Activated naive CD4-positive, alpha-beta T cell treated with anti-CD3 and anti-CD28 coated beads, Interleukin-2, amount 50 U/mL, for 72 hours (primary cell): ENCODE results near the gene RPS24. TPM values are rescaled to one million over a fixed set of nuclear protein-coding genes. Genes with fewer than 3 reads are reported as not detected.
"Not testable (repeated sequence)": the region's sequence is repeated elsewhere in the genome, so short reads cannot be mapped to it uniquely, and the experiment has no call there.

Experiments
- ATAC-seq, 2 donors: fragments of 150-1000 bp; cut with Tn5 transposase; 2 replicates each; pipeline ENCODE4 v1.10.0; 2021; ENCODE audit warnings: mild to moderate bottlenecking in 2 of 2, moderate library complexity in 2 of 2
- DNase-seq, 2 donors: peaks; one replicate each; pipeline ENCODE4 v3.0.0; 2021 to 2022; ENCODE audit warnings: low spot score in 2 of 2
- H3K27ac Mint-ChIP-seq, 2 donors: one replicate each; pipeline ENCODE4 v1.8.0; 2022; ENCODE audit warnings: mild to moderate bottlenecking in 2 of 2, mixed read lengths in 2 of 2
- H3K36me3 Mint-ChIP-seq, 2 donors: one replicate each; pipeline ENCODE4 v1.8.0; 2022; ENCODE audit warnings: mixed read lengths in 2 of 2
- H3K9me3 Mint-ChIP-seq, 2 donors: one replicate each; pipeline ENCODE4 v1.8.0; 2022; ENCODE audit warnings: mixed read lengths in 2 of 2
- total RNA-seq, 2 donors: library from RNA; stranded (reverse); gene quantifications; one replicate each; pipeline ENCODE4 v1.2.3, GENCODE V29; 2022

The RPS24 gene
- total RNA-seq, result 1,000 to 10,000 TPM; 1,685 to 1,956 TPM

DNA sequence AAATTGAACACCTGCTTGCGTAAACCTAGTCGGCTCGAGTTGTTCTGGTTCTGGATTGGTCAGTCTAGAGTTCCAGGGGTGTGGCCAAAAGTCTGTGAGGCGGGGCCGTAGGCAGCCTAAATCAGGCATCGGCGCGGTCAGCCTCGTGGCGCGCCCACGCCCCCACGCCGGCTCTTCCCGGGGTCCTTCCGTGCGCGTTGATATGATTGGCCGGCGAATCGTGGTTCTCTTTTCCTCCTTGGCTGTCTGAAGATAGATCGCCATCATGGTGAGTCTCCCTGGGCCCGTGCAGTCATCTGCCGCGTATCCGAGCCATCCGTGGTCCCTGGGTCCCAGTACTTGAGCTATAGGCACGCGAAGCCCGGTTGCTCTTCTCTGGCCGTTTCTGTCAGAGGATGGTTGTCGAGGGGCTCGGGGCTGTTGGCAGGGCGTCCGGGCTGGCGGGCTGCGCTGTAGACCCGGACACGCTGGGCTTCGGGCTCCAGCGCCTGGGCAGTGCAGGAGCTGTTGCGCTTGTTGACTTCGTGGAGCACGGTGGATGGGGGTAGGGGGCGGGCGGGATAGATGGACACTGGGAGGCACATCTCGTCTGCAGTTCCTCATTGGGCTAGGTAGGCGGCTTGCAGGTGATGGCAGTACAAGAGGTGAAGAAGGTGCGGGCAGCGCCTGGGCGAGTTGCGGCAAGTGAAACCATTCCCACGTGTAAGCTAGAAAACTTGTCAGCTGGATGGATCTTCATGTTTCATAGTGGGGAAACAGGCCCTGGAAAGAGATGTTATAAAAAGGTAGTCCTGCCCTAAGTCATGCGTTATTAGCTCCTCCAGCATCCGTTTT is at the start of gene RPS24:
RPS24 (plus strand) TSS at position 227 of the 834 bp plus-strand sequence; CDS start at position 266, 39 bp downstream.
- H3K9me3 Mint-ChIP-seq, result no peaks in the 10 kb centered on the region
- peaks cover 39 to 47% of the 10 kb centered on the region in 2 donors for H3K36me3 Mint-ChIP-seq
- ATAC-seq (peak; percentile 86 to 87), DNase-seq (peak; percentile 94 to 95)
- H3K27ac Mint-ChIP-seq, result peak within 1 kb of the TSS; percentile 89 to 98

DNA sequence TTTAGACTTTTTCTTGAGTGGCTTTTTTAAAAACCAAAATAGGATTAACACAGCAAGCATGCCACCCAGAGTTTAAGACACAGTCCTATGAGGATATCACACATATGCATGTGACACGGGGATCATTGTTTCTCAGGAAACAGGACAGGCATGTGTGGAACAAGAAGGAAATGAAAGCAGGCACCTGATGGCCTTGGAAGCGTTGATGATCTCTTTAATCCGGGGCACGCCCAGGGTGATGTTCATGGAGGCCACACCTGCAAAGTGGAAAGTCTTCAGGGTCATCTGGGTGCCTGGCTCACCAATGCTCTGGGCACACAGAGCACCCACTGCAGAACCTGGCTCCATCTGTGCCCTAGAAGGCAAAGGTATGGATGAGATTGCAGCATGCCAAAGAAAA is 48.7 kb upstream of the RPS24 start:
- Mint-ChIP-seq H3K9me3 (no peaks in the 10 kb centered on the region), H3K27ac (peak overlapping the region; percentile 20 to 61), H3K36me3 (peaks cover 8 to 14% of the 10 kb centered on the region in 2 donors)
- ATAC-seq, result no peak
- DNase-seq, result no peak

DNA sequence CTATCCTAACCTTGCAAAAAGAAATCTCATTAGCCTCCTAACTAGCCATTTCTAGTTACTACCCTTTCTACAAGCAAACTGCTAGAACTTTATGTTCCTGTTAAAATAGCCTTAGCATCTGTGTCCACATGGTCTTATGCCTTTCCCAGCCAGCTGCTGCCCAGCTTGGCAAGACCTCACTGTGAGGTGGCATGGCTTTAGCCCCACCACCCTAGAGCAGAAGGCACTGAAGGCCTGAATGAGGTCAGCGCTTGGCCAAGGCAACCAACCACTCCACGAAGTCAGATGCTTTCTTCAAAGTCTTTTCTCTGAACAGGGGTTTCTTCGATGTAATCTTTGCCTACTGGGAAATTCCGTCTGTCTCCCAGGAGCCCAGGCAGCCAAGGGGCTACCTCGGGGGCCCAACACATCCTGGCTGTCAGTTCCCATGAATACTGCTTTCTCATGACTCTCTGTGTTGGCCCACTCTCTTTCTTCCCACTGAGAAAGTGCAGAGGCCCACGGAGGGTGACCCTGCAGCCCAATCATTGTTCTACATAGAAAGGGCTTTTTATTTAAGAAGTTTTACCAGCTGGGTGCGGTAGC is 45.9 kb upstream of the RPS24 start:
- ATAC-seq (no peak), DNase-seq (no peak)
- Mint-ChIP-seq H3K27ac (peak overlapping the region in 1 of 2 donors; percentile 92), H3K9me3 (no peaks in the 10 kb centered on the region), H3K36me3 (peaks cover 7 to 11% of the 10 kb centered on the region in 2 donors)

- H3K27ac Mint-ChIP-seq, result peak overlapping the region in 1 of 2 donors; percentile 92
- peak in 1 of 2 donors; percentile 82 for ATAC-seq
- H3K36me3 Mint-ChIP-seq, result peaks cover 12 to 14% of the 10 kb centered on the region in 2 donors
- no peaks in the 10 kb centered on the region for H3K9me3 Mint-ChIP-seq
- no peak for DNase-seq
These were observed 44.5 kb upstream of the RPS24 start for GRCh38 chr10:77989081-77989724.

GRCh38 chr10:77993620-77994019 is 40.0 kb upstream of the RPS24 start:
- Mint-ChIP-seq H3K9me3 (no peaks in the 10 kb centered on the region), H3K36me3 (peaks cover 11 to 34% of the 10 kb centered on the region in 2 donors), H3K27ac (peak overlapping the region in 1 of 2 donors; percentile 33)
- DNase-seq, result no peak
- ATAC-seq, result no peak

DNA sequence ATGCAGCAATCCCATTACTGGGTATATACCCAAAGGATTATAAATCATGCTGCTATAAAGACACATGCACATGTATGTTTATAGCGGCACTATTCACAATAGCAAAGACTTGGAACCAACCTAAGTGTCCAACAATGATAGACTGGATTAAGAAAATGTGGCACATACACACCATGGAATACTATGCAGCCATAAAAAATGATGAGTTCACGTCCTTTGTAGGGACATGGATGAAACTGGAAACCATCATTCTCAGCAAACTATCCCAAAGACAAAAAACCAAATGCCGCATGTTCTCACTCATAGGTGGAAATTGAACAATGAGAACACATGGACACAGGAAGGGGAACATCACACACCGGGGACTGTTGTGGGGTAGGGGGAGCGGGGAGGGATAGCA is 34.9 kb upstream of the RPS24 start:
- DNase-seq, H3K27ac Mint-ChIP-seq, H3K9me3 Mint-ChIP-seq, ATAC-seq: not testable (repeated sequence)
- H3K36me3 Mint-ChIP-seq, result peaks cover 31 to 50% of the 10 kb centered on the region in 2 donors

DNA sequence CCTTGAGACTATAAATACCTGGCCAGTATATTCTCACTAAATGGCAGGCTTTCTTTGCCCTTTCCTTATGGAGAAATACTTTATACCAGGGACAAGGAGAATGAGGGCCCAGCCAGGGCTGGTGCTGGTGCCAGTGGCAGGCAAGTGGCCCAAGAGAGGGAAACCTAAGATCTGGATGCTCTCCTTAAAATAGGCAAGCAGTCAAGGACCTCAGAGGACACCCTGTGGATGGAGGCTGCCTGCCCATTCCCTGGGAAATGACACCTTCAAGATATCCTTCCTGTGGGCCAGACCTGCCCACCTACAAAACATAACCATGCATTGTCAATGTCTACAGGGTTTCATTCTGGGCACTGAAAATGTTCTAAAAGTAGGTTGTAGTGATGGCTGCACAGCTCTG is 33.5 kb upstream of the RPS24 start:
- Mint-ChIP-seq H3K9me3 (no peaks in the 10 kb centered on the region), H3K36me3 (peaks cover 34 to 50% of the 10 kb centered on the region in 2 donors), H3K27ac (no peak overlapping the region)
- ATAC-seq (no peak), DNase-seq (no peak)

DNA sequence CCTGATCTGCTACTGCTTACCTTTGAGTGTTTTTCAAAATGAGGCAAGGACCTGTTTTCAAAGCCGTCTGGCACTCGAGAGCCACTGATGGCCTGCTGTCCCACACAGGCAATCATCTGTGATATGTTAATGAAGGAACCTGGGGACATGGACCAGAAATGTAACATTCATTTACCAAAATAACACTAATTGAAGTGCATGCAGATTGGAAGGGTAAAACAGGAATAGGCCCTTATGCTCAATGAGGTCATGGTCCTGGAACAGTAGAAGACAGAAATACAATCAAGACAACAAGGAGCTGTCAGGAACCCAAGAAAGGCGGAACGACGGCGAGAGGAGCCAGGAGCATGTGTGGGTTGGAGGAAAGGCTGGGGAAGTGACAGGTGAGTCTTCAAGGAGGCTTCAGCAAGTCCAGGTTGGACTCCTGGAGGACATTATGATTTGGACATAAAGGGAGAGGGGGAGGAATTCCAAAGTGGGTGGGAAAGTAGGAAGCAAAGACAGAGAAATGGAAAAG is 32.6 kb upstream of the RPS24 start:
- Mint-ChIP-seq H3K9me3 (no peaks in the 10 kb centered on the region), H3K36me3 (peaks cover 40 to 57% of the 10 kb centered on the region in 2 donors), H3K27ac (peak overlapping the region in 1 of 2 donors; percentile 48)
- DNase-seq, result no peak
- ATAC-seq, result no peak

- Mint-ChIP-seq H3K9me3 (no peaks in the 10 kb centered on the region), H3K27ac (no peak overlapping the region), H3K36me3 (peaks cover 40 to 53% of the 10 kb centered on the region in 2 donors)
- no peak for DNase-seq
- no peak for ATAC-seq
These were observed 30.9 kb upstream of the RPS24 start for GRCh38 chr10:78002541-78003288.

- H3K36me3 Mint-ChIP-seq, result peaks cover 45 to 46% of the 10 kb centered on the region in 2 donors
- ATAC-seq (no peak), DNase-seq (no peak)
- peak overlapping the region in 1 of 2 donors; percentile 50 for H3K27ac Mint-ChIP-seq
- H3K9me3 Mint-ChIP-seq, result no peaks in the 10 kb centered on the region
These were observed 29.2 kb upstream of the RPS24 start for GRCh38 chr10:78004215-78005026.

GRCh38 chr10:78007172-78007571 is 26.5 kb upstream of the RPS24 start:
- DNase-seq (no peak), ATAC-seq (no peak)
- no peak overlapping the region for H3K27ac Mint-ChIP-seq
- peaks cover 34 to 35% of the 10 kb centered on the region in 2 donors for H3K36me3 Mint-ChIP-seq
- no peaks in the 10 kb centered on the region for H3K9me3 Mint-ChIP-seq

DNA sequence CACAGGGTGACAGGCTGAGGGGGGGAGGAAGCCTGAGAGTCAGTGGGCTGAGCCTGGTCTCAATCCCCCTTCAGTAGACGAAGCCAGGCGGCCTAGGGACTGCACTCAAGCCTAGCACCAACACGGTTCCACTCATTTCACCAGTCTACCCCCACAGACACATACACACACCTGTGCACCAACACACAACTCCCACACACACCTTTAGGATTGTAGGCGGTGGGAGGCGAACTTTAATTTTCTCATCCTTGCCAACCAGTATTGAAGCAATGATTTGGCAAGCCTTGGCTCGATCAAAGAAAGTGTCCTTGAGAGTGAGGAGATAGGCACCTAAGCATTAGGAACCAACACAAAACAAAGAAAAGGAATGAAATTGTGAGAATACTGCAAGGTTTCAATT is 24.0 kb upstream of the RPS24 start:
- Mint-ChIP-seq H3K9me3 (no peaks in the 10 kb centered on the region), H3K36me3 (peaks cover 25 to 30% of the 10 kb centered on the region in 2 donors), H3K27ac (no peak overlapping the region)
- no peak for DNase-seq
- ATAC-seq, result no peak

DNA sequence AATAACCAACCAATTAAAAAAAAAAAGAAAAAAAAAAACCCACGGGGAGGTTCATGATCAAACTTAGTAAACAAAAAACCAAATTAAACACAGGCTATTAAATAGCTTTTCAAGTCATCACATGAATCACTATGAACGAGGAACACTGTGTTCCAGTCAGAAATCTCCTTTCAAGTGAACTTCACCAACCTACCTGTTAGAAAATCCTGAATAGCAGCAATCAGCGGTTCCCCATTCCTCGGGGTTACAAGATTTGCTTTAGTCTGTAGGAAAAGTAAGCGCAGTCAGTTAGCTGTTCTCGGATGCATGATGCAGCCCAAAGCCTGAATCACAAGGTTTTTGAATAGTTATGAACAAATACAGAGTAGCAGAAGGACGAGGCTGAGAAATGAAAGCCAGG is 23.4 kb upstream of the RPS24 start:
- no peak overlapping the region for H3K27ac Mint-ChIP-seq
- ATAC-seq, result no peak
- H3K36me3 Mint-ChIP-seq, result peaks cover 22 to 26% of the 10 kb centered on the region in 2 donors
- no peaks in the 10 kb centered on the region for H3K9me3 Mint-ChIP-seq
- no peak for DNase-seq

- Mint-ChIP-seq H3K27ac (no peak overlapping the region), H3K36me3 (peaks cover 16 to 21% of the 10 kb centered on the region in 2 donors), H3K9me3 (no peaks in the 10 kb centered on the region)
- DNase-seq (no peak), ATAC-seq (no peak)
These were observed 22.6 kb upstream of the RPS24 start for GRCh38 chr10:78011065-78011464.

GRCh38 chr10:78013564-78013963 is 20.1 kb upstream of the RPS24 start:
- no peak for ATAC-seq
- DNase-seq, result no peak
- Mint-ChIP-seq H3K36me3 (peaks cover 18 to 21% of the 10 kb centered on the region in 2 donors), H3K9me3 (no peaks in the 10 kb centered on the region), H3K27ac (no peak overlapping the region)

GRCh38 chr10:78015546-78015945 is 18.1 kb upstream of the RPS24 start:
- no peak for ATAC-seq
- Mint-ChIP-seq H3K9me3 (no peaks in the 10 kb centered on the region), H3K36me3 (peaks cover 13 to 15% of the 10 kb centered on the region in 2 donors), H3K27ac (no peak overlapping the region)
- no peak for DNase-seq
